Stimulated activated naive CD4-positive, alpha-beta T cell (primary cell): ENCODE measurements around the gene MFAP4.

Experiments used
- DNase-seq, 6 experiments: peaks; one replicate each; lab custom pipeline; 2025; lab: John Stamatoyannopoulos, UW

The MFAP4 gene

GRCh38 chr17:19386974-19387920 is at the start of gene MFAP4:
Gene MFAP4, minus strand, starts transcription at chr17:19387190. Its CDS starts 35 bp downstream, at chr17:19387155.
- DNase-seq, result no peak

GRCh38 chr17:19433727-19434340 is 46.8 kb upstream of the MFAP4 start:
- DNase-seq, result no peak

- no peak for DNase-seq
These were observed 46.3 kb upstream of the MFAP4 start for GRCh38 chr17:19433255-19433654.

- DNase-seq, result no peak
These were observed 44.7 kb upstream of the MFAP4 start for GRCh38 chr17:19431691-19432090.

GRCh38 chr17:19426631-19427030 is 39.6 kb upstream of the MFAP4 start:
- DNase-seq, result no peak

- DNase-seq, result no peak
These were observed 38.2 kb upstream of the MFAP4 start for GRCh38 chr17:19424934-19425868.

- DNase-seq, result no peak
These were observed 34.9 kb upstream of the MFAP4 start for GRCh38 chr17:19421926-19422325.

GRCh38 chr17:19421219-19421618 is 34.2 kb upstream of the MFAP4 start:
- DNase-seq, result no peak

- DNase-seq, result no peak
These were observed 31.4 kb upstream of the MFAP4 start for GRCh38 chr17:19418251-19418992.

GRCh38 chr17:19417611-19418010 is 30.6 kb upstream of the MFAP4 start:
- DNase-seq, result no peak

- DNase-seq, result no peak
These were observed 29.1 kb upstream of the MFAP4 start for GRCh38 chr17:19415806-19416775.

GRCh38 chr17:19415311-19415710 is 28.3 kb upstream of the MFAP4 start:
- DNase-seq, result no peak

- DNase-seq, result no peak
These were observed 27.6 kb upstream of the MFAP4 start for GRCh38 chr17:19414396-19415280.

- no peak for DNase-seq
These were observed 26.8 kb upstream of the MFAP4 start for GRCh38 chr17:19413761-19414160.

- no peak for DNase-seq
These were observed 26.0 kb upstream of the MFAP4 start for GRCh38 chr17:19412984-19413383.

GRCh38 chr17:19412510-19412909 is 25.5 kb upstream of the MFAP4 start:
- DNase-seq, result no peak

GRCh38 chr17:19411631-19412030 is 24.6 kb upstream of the MFAP4 start:
- no peak for DNase-seq

- no peak for DNase-seq
These were observed 24.1 kb upstream of the MFAP4 start, which contains the start of gene RNF112 for GRCh38 chr17:19410875-19411620. Gene RNF112, plus strand, starts transcription at chr17:19411232. Its CDS starts 177 bp downstream, at chr17:19411409.
